ENCODE results near the gene LAMB3.
"Not testable (repeated sequence)": the region's sequence is repeated elsewhere in the genome, so short reads cannot be mapped to it uniquely, and the experiment has no call there.

LAMB3 gene

GRCh38 chr1:209652121-209652735 is at the start of gene LAMB3:
TSS of gene LAMB3 (minus strand) at chr1:209652425. CDS start at chr1:209650944, 1,481 bp downstream.
- H3K4me3 ChIP-seq (ENCODE audit: low read depth, low read length), result no peak within 1 kb of the TSS
- peaks cover 17% of the 10 kb centered on the region for H3K4me1 ChIP-seq (ENCODE audit: control insufficient read depth, insufficient read depth, low read length)
- no peaks in the 10 kb centered on the region for H3K27me3 ChIP-seq (ENCODE audit: control insufficient read depth, insufficient read depth, low read length)
- no peaks in the 10 kb centered on the region for H3K36me3 ChIP-seq (ENCODE audit: control insufficient read depth, insufficient read depth, low read length)
- H3K9me3 ChIP-seq (ENCODE audit: control insufficient read depth, insufficient read depth, low read length), result no peaks in the 10 kb centered on the region
- no peak within 1 kb of the TSS for H3K9ac ChIP-seq (ENCODE audit: low read depth, low read length)

- not testable (repeated sequence) for H3K36me3 ChIP-seq (ENCODE audit: control insufficient read depth, insufficient read depth, low read length); H3K9me3 ChIP-seq (ENCODE audit: control insufficient read depth, insufficient read depth, low read length); H3K4me3 ChIP-seq (ENCODE audit: low read depth, low read length); H3K27me3 ChIP-seq (ENCODE audit: control insufficient read depth, insufficient read depth, low read length); H3K4me1 ChIP-seq (ENCODE audit: control insufficient read depth, insufficient read depth, low read length); H3K9ac ChIP-seq (ENCODE audit: low read depth, low read length)
These were observed 48.5 kb upstream of the LAMB3 start for GRCh38 chr1:209700686-209701085.

- H3K27me3 ChIP-seq (ENCODE audit: control insufficient read depth, insufficient read depth, low read length), result peaks cover 12% of the 10 kb centered on the region
- no peaks in the 10 kb centered on the region for H3K9me3 ChIP-seq (ENCODE audit: control insufficient read depth, insufficient read depth, low read length)
- no peaks in the 10 kb centered on the region for H3K36me3 ChIP-seq (ENCODE audit: control insufficient read depth, insufficient read depth, low read length)
- H3K4me1 ChIP-seq (ENCODE audit: control insufficient read depth, insufficient read depth, low read length), result peaks cover 2% of the 10 kb centered on the region
- no peak overlapping the region for H3K9ac ChIP-seq (ENCODE audit: low read depth, low read length)
- H3K4me3 ChIP-seq (ENCODE audit: low read depth, low read length), result no peak overlapping the region
These were observed 44.9 kb upstream of the LAMB3 start for GRCh38 chr1:209697126-209697525.

GRCh38 chr1:209696673-209697072 is 44.4 kb upstream of the LAMB3 start:
- Histone ChIP-seq H3K9me3 (ENCODE audit: control insufficient read depth, insufficient read depth, low read length) (no peaks in the 10 kb centered on the region), H3K27me3 (ENCODE audit: control insufficient read depth, insufficient read depth, low read length) (peaks cover 12% of the 10 kb centered on the region), H3K36me3 (ENCODE audit: control insufficient read depth, insufficient read depth, low read length) (no peaks in the 10 kb centered on the region), H3K9ac (ENCODE audit: low read depth, low read length) (no peak overlapping the region), H3K4me3 (ENCODE audit: low read depth, low read length) (no peak overlapping the region), H3K4me1 (ENCODE audit: control insufficient read depth, insufficient read depth, low read length) (peaks cover 2% of the 10 kb centered on the region)

GRCh38 chr1:209692745-209693504 is 40.7 kb upstream of the LAMB3 start:
- Histone ChIP-seq H3K9ac (ENCODE audit: low read depth, low read length) (no peak overlapping the region), H3K36me3 (ENCODE audit: control insufficient read depth, insufficient read depth, low read length) (no peaks in the 10 kb centered on the region), H3K9me3 (ENCODE audit: control insufficient read depth, insufficient read depth, low read length) (no peaks in the 10 kb centered on the region), H3K4me1 (ENCODE audit: control insufficient read depth, insufficient read depth, low read length) (peaks cover 2% of the 10 kb centered on the region), H3K4me3 (ENCODE audit: low read depth, low read length) (no peak overlapping the region), H3K27me3 (ENCODE audit: control insufficient read depth, insufficient read depth, low read length) (peaks cover 12% of the 10 kb centered on the region)

- Histone ChIP-seq H3K9me3 (ENCODE audit: control insufficient read depth, insufficient read depth, low read length) (no peaks in the 10 kb centered on the region), H3K36me3 (ENCODE audit: control insufficient read depth, insufficient read depth, low read length) (no peaks in the 10 kb centered on the region)
These were observed 40.1 kb upstream of the LAMB3 start for GRCh38 chr1:209692296-209692695.

GRCh38 chr1:209691237-209691636 is 39.0 kb upstream of the LAMB3 start:
- Histone ChIP-seq H3K9ac (ENCODE audit: low read depth, low read length) (no peak overlapping the region), H3K4me1 (ENCODE audit: control insufficient read depth, insufficient read depth, low read length) (peaks cover 2% of the 10 kb centered on the region), H3K27me3 (ENCODE audit: control insufficient read depth, insufficient read depth, low read length) (peaks cover 9% of the 10 kb centered on the region), H3K9me3 (ENCODE audit: control insufficient read depth, insufficient read depth, low read length) (no peaks in the 10 kb centered on the region), H3K4me3 (ENCODE audit: low read depth, low read length) (no peak overlapping the region), H3K36me3 (ENCODE audit: control insufficient read depth, insufficient read depth, low read length) (no peaks in the 10 kb centered on the region)

More at GRCh38 chr1:209692296-209692695, 40.1 kb upstream of the LAMB3 start:
- Histone ChIP-seq H3K27me3 (ENCODE audit: control insufficient read depth, insufficient read depth, low read length) (peaks cover 12% of the 10 kb centered on the region), H3K4me3 (ENCODE audit: low read depth, low read length) (no peak overlapping the region), H3K4me1 (ENCODE audit: control insufficient read depth, insufficient read depth, low read length) (peaks cover 2% of the 10 kb centered on the region), H3K9ac (ENCODE audit: low read depth, low read length) (no peak overlapping the region)

- H3K36me3 ChIP-seq (ENCODE audit: control insufficient read depth, insufficient read depth, low read length), result no peaks in the 10 kb centered on the region
- H3K4me1 ChIP-seq (ENCODE audit: control insufficient read depth, insufficient read depth, low read length), result peaks cover 2% of the 10 kb centered on the region
- no peak overlapping the region for H3K9ac ChIP-seq (ENCODE audit: low read depth, low read length)
- H3K9me3 ChIP-seq (ENCODE audit: control insufficient read depth, insufficient read depth, low read length), result no peaks in the 10 kb centered on the region
- H3K4me3 ChIP-seq (ENCODE audit: low read depth, low read length), result no peak overlapping the region
- H3K27me3 ChIP-seq (ENCODE audit: control insufficient read depth, insufficient read depth, low read length), result peaks cover 6% of the 10 kb centered on the region
These were observed 37.3 kb upstream of the LAMB3 start for GRCh38 chr1:209689477-209689876.

GRCh38 chr1:209688746-209689234 is 36.6 kb upstream of the LAMB3 start:
- no peak overlapping the region for H3K4me3 ChIP-seq (ENCODE audit: low read depth, low read length)
- no peaks in the 10 kb centered on the region for H3K36me3 ChIP-seq (ENCODE audit: control insufficient read depth, insufficient read depth, low read length)
- H3K4me1 ChIP-seq (ENCODE audit: control insufficient read depth, insufficient read depth, low read length), result peaks cover 2% of the 10 kb centered on the region
- H3K9me3 ChIP-seq (ENCODE audit: control insufficient read depth, insufficient read depth, low read length), result no peaks in the 10 kb centered on the region
- H3K9ac ChIP-seq (ENCODE audit: low read depth, low read length), result no peak overlapping the region
- H3K27me3 ChIP-seq (ENCODE audit: control insufficient read depth, insufficient read depth, low read length), result peaks cover under 1% of the 10 kb centered on the region

- no peaks in the 10 kb centered on the region for H3K36me3 ChIP-seq (ENCODE audit: control insufficient read depth, insufficient read depth, low read length)
- H3K27me3 ChIP-seq (ENCODE audit: control insufficient read depth, insufficient read depth, low read length), result peaks cover 12% of the 10 kb centered on the region
- no peak overlapping the region for H3K4me3 ChIP-seq (ENCODE audit: low read depth, low read length)
- H3K9me3 ChIP-seq (ENCODE audit: control insufficient read depth, insufficient read depth, low read length), result no peaks in the 10 kb centered on the region
- H3K4me1 ChIP-seq (ENCODE audit: control insufficient read depth, insufficient read depth, low read length), result no peaks in the 10 kb centered on the region
- H3K9ac ChIP-seq (ENCODE audit: low read depth, low read length), result no peak overlapping the region
These were observed 34.1 kb upstream of the LAMB3 start for GRCh38 chr1:209686322-209686721.

- Histone ChIP-seq H3K4me1 (ENCODE audit: control insufficient read depth, insufficient read depth, low read length) (no peaks in the 10 kb centered on the region), H3K27me3 (ENCODE audit: control insufficient read depth, insufficient read depth, low read length) (peaks cover 17% of the 10 kb centered on the region), H3K4me3 (ENCODE audit: low read depth, low read length) (no peak overlapping the region), H3K9ac (ENCODE audit: low read depth, low read length) (no peak overlapping the region), H3K9me3 (ENCODE audit: control insufficient read depth, insufficient read depth, low read length) (no peaks in the 10 kb centered on the region), H3K36me3 (ENCODE audit: control insufficient read depth, insufficient read depth, low read length) (no peaks in the 10 kb centered on the region)
These were observed 33.6 kb upstream of the LAMB3 start for GRCh38 chr1:209685821-209686220.

GRCh38 chr1:209678981-209679539 is 26.8 kb upstream of the LAMB3 start:
- H3K36me3 ChIP-seq (ENCODE audit: control insufficient read depth, insufficient read depth, low read length), result no peaks in the 10 kb centered on the region
- H3K27me3 ChIP-seq (ENCODE audit: control insufficient read depth, insufficient read depth, low read length), result peaks cover 82% of the 10 kb centered on the region
- no peaks in the 10 kb centered on the region for H3K9me3 ChIP-seq (ENCODE audit: control insufficient read depth, insufficient read depth, low read length)
- no peak overlapping the region for H3K9ac ChIP-seq (ENCODE audit: low read depth, low read length)
- peaks cover 4% of the 10 kb centered on the region for H3K4me1 ChIP-seq (ENCODE audit: control insufficient read depth, insufficient read depth, low read length)
- H3K4me3 ChIP-seq (ENCODE audit: low read depth, low read length), result no peak overlapping the region
